Activated CD8-positive, alpha-beta memory T cell treated with anti-CD3 and anti-CD28 coated beads for 36 hours (primary cell): ENCODE measurements around the gene ARHGAP26. TPM values are rescaled to one million over a fixed set of nuclear protein-coding genes. Genes with fewer than 3 reads are reported as not detected.
"Not testable (repeated sequence)": the region's sequence is repeated elsewhere in the genome, so short reads cannot be mapped to it uniquely, and the experiment has no call there.

Experiments used
- CTCF ChIA-PET: fragments of 350-600 bp; sonication (Branson Sonifier 250); formaldehyde crosslinking; loops from one replicate; lab custom pipeline; 2021; ENCODE audit warnings: antibody characterized with exemption; lab: Charles Lee
- POLR2A ChIA-PET: fragments of 350-600 bp; sonication (Branson Sonifier 250); formaldehyde crosslinking; loops from one replicate; lab custom pipeline; 2021; ENCODE audit warnings: antibody characterized with exemption; lab: Charles Lee
- total RNA-seq, 2 experiments: library from RNA; stranded (reverse); gene quantifications; one replicate each; pipeline ENCODE4 v1.2.3, GENCODE V29; 2021

ARHGAP26 gene
- total RNA-seq, 2 experiments from 2014 or later = 15.6 to 15.7 TPM

DNA sequence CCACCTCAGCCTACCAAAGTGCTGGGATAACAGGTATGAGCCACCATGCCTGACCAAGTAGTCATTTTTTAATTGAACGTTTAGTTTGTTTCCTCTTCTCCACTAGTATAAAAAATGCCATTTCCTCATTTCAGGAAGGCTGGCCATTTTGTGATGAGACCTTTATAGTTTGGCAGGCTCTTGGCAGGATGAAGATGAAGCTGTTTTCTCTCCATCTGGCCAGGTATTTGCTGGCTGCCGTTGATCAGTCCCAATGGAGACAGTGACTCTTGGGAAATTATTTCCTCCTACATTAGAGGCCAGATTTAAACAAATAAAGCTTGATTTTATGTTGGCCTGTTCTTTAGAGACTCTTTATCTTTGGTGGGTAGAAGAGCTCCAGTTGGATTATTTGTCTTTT is 199.0 kb downstream of the ARHGAP26 start:
- POLR2A ChIA-PET = no interaction called here
- CTCF ChIA-PET = no interaction called here

DNA sequence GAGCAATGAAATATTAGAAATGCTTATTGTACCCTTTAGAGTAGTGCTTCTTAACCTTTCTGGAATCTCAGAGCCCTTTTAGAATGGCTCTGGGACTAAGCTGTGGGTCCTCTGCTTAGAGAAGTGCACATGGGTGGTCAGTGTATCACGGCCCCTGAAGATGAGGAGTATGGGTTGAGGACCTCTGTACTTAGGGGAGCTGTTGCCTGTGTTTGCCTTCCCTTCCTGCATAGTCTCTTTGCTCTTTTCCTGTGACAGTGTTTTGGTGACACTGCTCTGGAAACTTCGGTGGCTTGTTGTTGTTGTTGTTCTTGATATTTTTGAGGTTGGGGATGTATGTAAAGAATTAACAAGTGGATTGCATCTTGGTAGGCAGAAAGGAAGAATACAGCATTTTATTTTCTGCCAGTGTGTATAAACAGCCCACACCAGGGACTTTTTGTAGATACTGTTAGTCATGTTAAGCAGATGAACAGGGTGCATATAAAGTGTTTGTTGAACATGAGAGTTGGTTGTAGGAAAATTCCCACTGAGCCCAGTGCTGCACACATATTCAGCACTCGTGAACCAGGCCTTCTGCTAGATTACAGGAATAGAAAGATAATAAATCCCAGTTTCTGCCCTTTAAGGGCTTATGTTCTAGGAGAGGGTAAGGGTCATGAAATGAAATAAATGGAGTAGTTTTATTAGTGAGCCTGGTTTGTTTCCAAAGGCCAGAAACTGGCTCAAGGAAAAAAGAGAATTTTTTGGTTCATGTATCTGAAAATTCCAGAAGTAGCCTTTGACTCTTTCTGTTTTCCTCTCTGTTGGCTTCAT is 199.7 kb downstream of the ARHGAP26 start:
- ChIA-PET POLR2A (no interaction called here), CTCF (no interaction called here)

DNA sequence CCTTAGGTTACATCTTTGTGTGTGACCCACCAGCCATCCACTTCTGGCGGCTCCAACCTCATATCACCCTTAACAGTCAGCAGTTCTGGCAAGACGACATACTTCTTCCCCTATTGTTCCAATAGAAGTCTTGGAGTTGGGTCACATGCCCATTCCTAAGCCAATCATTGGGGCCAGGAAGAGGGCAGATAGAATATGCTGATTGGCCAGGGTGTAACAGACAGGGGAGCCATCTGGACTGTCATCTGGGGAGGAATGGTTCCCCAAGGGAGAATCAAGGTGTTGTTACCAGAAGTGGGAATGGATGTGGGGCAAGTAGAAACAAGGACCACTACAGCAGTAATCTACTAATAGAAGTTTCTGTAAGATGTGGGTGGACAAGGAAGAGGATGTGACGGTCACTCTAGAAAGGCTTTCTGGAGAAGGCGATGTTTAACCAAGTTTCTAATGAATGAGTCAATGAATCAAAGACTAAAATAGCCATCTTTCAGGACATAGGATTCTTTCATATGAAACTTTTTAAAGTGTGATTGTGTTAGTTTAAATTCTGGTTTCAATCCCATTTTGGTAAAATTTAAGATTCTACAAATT is 200.4 kb downstream of the ARHGAP26 start:
- CTCF ChIA-PET = no interaction called here
- POLR2A ChIA-PET = no interaction called here

GRCh38 chr5:142971303-142972013 is 201.3 kb downstream of the ARHGAP26 start:
- ChIA-PET POLR2A (no interaction called here), CTCF (no interaction called here)

GRCh38 chr5:142972064-142972570 is 201.9 kb downstream of the ARHGAP26 start:
- ChIA-PET POLR2A (no interaction called here), CTCF (interaction anchor here (0.6 kb wide), 1 partner anchor 462 kb away, joined by 3 read pairs; no protein-coding TSS in a partner anchor)

DNA sequence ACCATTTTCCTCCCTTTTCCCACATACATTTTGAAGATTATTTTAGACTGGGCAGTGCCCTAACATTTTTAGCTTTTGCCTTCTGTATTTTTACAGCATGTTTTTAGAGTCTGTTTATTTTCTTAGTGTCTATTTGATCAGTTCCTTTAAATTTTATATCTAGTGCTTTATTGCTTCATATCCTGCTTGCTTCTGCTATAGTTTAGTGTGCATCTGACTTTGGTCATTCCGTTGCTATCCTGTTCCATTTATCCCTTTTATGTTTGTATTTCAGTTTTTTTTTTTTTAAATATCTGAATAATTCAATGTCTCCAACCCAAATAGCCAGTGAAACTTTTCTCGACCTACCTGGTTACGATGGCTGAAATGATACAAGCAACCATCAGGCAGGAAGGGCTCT is 203.8 kb downstream of the ARHGAP26 start:
- ChIA-PET POLR2A (no interaction called here), CTCF (interaction anchor here (0.7 kb wide), 1 partner anchor 106 kb away, joined by 3 read pairs; no protein-coding TSS in a partner anchor)

DNA sequence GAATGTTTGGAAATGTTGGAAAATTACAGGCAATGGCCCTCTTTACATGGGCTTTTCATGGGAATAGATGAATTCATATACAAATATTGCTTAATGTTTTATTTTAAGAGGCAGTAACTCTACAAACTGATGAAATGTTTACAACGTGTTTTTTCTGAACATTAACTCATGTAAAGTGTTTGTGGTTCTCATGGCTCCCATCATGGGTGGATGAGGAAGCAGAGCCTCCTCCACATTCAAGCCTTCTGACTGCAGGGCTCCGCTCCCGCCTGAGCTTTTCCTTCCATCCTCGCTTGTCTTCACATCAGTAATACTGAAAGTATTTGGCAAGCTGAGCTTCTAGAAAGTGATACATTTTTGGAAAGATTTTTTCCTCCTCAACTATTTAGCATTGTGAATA is 204.2 kb downstream of the ARHGAP26 start:
- CTCF ChIA-PET = no interaction called here
- POLR2A ChIA-PET = no interaction called here

DNA sequence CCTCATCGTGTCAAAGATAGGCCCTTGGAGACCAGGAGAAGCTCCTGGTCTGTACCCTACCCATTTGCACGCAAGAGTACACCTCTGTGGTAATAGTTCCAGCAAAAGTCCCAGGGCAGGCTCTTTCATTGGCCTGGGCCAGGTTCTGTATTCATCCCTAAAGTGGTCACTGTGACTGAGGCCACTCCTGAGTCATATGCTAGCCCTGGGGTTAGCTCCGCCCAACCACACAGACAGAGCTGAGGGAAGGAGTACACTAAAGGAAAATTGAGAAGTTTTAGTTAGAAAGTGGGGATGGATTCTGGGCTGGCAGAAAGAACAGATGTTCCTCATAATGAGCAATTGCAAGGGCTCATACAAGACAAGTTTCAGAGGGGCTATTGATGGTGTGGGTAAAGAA is 206.7 kb downstream of the ARHGAP26 start:
- POLR2A ChIA-PET = no interaction called here
- CTCF ChIA-PET = interaction anchor here (2.1 kb wide), 1 partner anchor 26 kb away, joined by 8 read pairs; no protein-coding TSS in a partner anchor

DNA sequence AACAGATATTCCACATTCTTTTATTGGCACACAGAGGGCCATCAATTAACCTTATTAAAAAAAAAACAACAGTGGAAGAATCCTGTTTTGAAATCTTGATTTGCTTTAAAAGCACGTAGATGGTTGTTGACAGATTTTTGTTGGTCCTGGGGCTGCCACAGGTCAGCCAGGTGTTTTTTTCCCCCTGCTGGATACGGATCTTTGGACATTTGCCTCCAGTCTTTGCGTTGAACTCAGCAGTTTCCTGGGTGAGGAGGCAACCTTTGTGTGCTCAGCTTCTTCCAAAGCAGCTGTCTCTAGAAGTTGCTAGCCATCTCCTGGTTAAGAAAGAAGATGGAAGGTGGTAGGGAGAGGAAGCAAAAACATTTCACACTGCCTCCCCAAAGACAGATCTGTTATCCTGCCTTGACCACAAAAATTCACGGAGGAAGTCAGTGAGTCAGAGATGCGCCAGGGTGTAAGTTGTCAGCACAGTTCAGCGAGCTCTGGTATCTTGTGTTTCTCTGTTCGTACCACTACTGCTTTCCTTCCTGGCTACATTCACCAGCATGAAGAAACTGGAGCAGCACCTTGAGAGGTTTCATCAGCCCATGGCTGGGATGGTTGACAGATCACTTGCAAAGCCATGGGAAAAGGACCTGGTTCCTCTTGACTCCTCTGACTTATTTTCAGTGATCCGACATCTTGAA is 207.3 kb downstream of the ARHGAP26 start:
- POLR2A ChIA-PET = interaction anchor here (0.9 kb wide), 1 partner anchor 536 kb away, joined by 3 read pairs; no protein-coding TSS in a partner anchor
- CTCF ChIA-PET = no interaction called here

DNA sequence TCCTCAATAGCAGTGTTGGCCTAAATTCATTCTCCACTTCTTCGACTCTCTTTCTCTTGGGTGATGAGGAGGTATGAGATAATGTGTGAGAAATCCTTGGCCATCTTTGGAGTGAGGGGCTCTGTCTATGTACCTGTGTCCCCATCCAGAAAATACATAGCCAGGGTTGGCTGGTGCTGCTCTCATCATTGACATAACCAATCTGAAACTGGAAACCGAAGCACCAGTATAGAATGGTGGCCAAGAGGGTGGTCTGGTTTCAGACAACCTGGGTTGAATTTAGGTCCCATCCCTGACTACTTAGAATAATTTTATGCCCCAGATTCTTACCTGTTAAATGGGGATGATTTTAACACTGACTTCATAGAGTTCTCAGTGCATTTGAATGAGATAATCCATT is 208.1 kb downstream of the ARHGAP26 start:
- ChIA-PET CTCF (no interaction called here), POLR2A (interaction anchor here (0.6 kb wide), 1 partner anchor 22 kb away, joined by 4 read pairs; no protein-coding TSS in a partner anchor)

DNA sequence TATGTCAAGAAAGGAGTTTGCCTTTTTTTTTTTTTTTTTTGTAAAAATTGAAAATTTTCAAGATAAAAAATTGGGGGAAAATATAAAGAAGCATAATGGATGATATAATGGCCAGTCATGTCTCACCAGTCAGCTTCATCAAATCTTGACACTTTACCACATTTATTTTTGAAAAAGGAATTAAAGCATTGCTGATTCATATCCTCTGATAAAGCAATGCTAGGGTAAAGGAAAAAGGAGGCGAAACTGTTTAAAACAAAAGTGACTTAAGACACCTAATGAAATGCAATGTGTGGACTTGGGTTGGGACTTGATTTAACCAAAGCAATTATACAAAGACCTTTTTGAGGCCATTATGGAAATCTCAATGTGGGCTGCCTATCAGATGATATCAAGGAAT is 208.5 kb downstream of the ARHGAP26 start:
- ChIA-PET CTCF (no interaction called here), POLR2A (interaction anchor here (0.6 kb wide), 1 partner anchor 22 kb away, joined by 4 read pairs; no protein-coding TSS in a partner anchor)

GRCh38 chr5:142979636-142980035 is 209.5 kb downstream of the ARHGAP26 start:
- CTCF ChIA-PET = no interaction called here
- POLR2A ChIA-PET = no interaction called here

- ChIA-PET POLR2A (no interaction called here), CTCF (interaction anchor here (1.1 kb wide), 1 partner anchor 25 kb away, joined by 4 read pairs; no protein-coding TSS in a partner anchor)
Measured at GRCh38 chr5:142981475-142981874, 211.3 kb downstream of the ARHGAP26 start.

GRCh38 chr5:142981886-142982820 is 212.0 kb downstream of the ARHGAP26 start:
- POLR2A ChIA-PET = no interaction called here
- CTCF ChIA-PET = interaction anchor here (1.1 kb wide), 1 partner anchor 24 kb away, joined by 4 read pairs; no protein-coding TSS in a partner anchor

- POLR2A ChIA-PET = no interaction called here
- CTCF ChIA-PET = no interaction called here
Measured at GRCh38 chr5:142982821-142983200, 212.6 kb downstream of the ARHGAP26 start.

- ChIA-PET POLR2A (no interaction called here), CTCF (no interaction called here)
Measured at GRCh38 chr5:142984011-142984410, 213.8 kb downstream of the ARHGAP26 start.

GRCh38 chr5:142984525-142984924 is 214.3 kb downstream of the ARHGAP26 start:
- CTCF ChIA-PET = no interaction called here
- POLR2A ChIA-PET = no interaction called here

- CTCF ChIA-PET, POLR2A ChIA-PET: not testable (repeated sequence)
Measured at GRCh38 chr5:142989270-142989669, 219.1 kb downstream of the ARHGAP26 start.
